Measurements from ENCODE around the gene ADARB2.
"Not testable (repeated sequence)": the region's sequence is repeated elsewhere in the genome, so short reads cannot be mapped to it uniquely, and the experiment has no call there.

The ADARB2 gene

GRCh38 chr10:1270490-1270889, 466.8 kb downstream of the ADARB2 start:
- FAIRE-seq, result no peak

GRCh38 chr10:1268831-1269230, 468.5 kb downstream of the ADARB2 start:
- no peak for FAIRE-seq

GRCh38 chr10:1267568-1267967, 469.8 kb downstream of the ADARB2 start:
- FAIRE-seq, result no peak

GRCh38 chr10:1267148-1267547, 470.2 kb downstream of the ADARB2 start:
- no peak for FAIRE-seq

GRCh38 chr10:1266033-1266802, 471.1 kb downstream of the ADARB2 start:
- no peak for FAIRE-seq

- no peak for FAIRE-seq
Observed at GRCh38 chr10:1264001-1264400, 473.3 kb downstream of the ADARB2 start.

GRCh38 chr10:1257274-1257673, 480.1 kb downstream of the ADARB2 start:
- FAIRE-seq, result no peak

GRCh38 chr10:1256432-1256725, 480.9 kb downstream of the ADARB2 start:
- FAIRE-seq, result no peak

- no peak for FAIRE-seq
Observed at GRCh38 chr10:1255600-1256431, 481.5 kb downstream of the ADARB2 start.

GRCh38 chr10:1255118-1255517, 482.2 kb downstream of the ADARB2 start:
- FAIRE-seq, result no peak

- FAIRE-seq, result no peak
Observed at GRCh38 chr10:1253523-1254353, 483.6 kb downstream of the ADARB2 start.

- no peak for FAIRE-seq
Observed at GRCh38 chr10:1251769-1252168, 485.6 kb downstream of the ADARB2 start.

GRCh38 chr10:1249142-1249920, 488.0 kb downstream of the ADARB2 start:
- FAIRE-seq, result no peak

- FAIRE-seq, result not testable (repeated sequence)
Observed at GRCh38 chr10:1248262-1248630, 489.1 kb downstream of the ADARB2 start.

- FAIRE-seq, result no peak
Observed at GRCh38 chr10:1247598-1248261, 489.6 kb downstream of the ADARB2 start.

- FAIRE-seq, result no peak
Observed at GRCh38 chr10:1244493-1244892, 492.8 kb downstream of the ADARB2 start.

- FAIRE-seq, result no peak
Observed at GRCh38 chr10:1243486-1244234, 493.7 kb downstream of the ADARB2 start.

GRCh38 chr10:1242975-1243374, 494.4 kb downstream of the ADARB2 start:
- FAIRE-seq, result no peak

- no peak for FAIRE-seq
Observed at GRCh38 chr10:1241973-1242935, 495.1 kb downstream of the ADARB2 start.

GRCh38 chr10:1241322-1241890, 495.9 kb downstream of the ADARB2 start:
- FAIRE-seq, result no peak
